HepG2 (cell line): ENCODE measurements around the gene PSMC5. TPM values are rescaled to one million over a fixed set of nuclear protein-coding genes. Genes with fewer than 3 reads are reported as not detected.

Source experiments
- ATRX ChIP-seq: sonication (generic); formaldehyde crosslinking; IDR thresholded peaks from 2 replicates; pipeline ENCODE4 v1.4.0; 2020; ENCODE audit warnings: missing genetic modification reagents, borderline replicate concordance
- CBFB ChIP-seq: sonication (generic); formaldehyde crosslinking; IDR thresholded peaks from 2 replicates; pipeline ENCODE4 v1.4.0; 2020; ENCODE audit warnings: missing genetic modification reagents
- E2F1 ChIP-seq: sonication (generic); formaldehyde crosslinking; IDR thresholded peaks from 2 replicates; pipeline ENCODE4 v1.5.0; 2020; ENCODE audit warnings: missing genetic modification reagents
- FOXJ3 ChIP-seq: sonication (generic); formaldehyde crosslinking; IDR thresholded peaks from 2 replicates; pipeline ENCODE4 v1.4.0; 2020; ENCODE audit warnings: missing genetic modification reagents, mild to moderate bottlenecking, borderline replicate concordance
- GZF1 ChIP-seq: sonication (generic); formaldehyde crosslinking; IDR thresholded peaks from 2 replicates; pipeline ENCODE4 v1.5.1; 2020; ENCODE audit warnings: mild to moderate bottlenecking, missing genetic modification reagents
- KLF11 ChIP-seq: IDR thresholded peaks from 2 replicates; pipeline ENCODE4 v1.6.1; 2016; ENCODE audit warnings: missing compliant biosample characterization
- MZF1 ChIP-seq: sonication (generic); formaldehyde crosslinking; IDR thresholded peaks from 2 replicates; pipeline ENCODE4 v1.8.1; 2023; ENCODE audit warnings: mild to moderate bottlenecking, missing genetic modification reagents, borderline replicate concordance
- NCOA2 ChIP-seq: sonication (generic); formaldehyde crosslinking; IDR thresholded peaks from 2 replicates; pipeline ENCODE4 v1.8.0; 2022; ENCODE audit warnings: inconsistent platforms
- RBM22 ChIP-seq: fragments of 200-400 bp; formaldehyde crosslinking; optimal IDR thresholded peaks from 2 replicates; pipeline ENCODE3; 2017; ENCODE audit warnings: mild to moderate bottlenecking, low read length, moderate library complexity
- SATB2 ChIP-seq: sonication (generic); formaldehyde crosslinking; IDR thresholded peaks from 2 replicates; pipeline ENCODE4 v1.5.0; 2020; ENCODE audit warnings: missing genetic modification reagents
- ZNF432 ChIP-seq: sonication (generic); formaldehyde crosslinking; IDR thresholded peaks from 2 replicates; pipeline ENCODE4 v1.5.0; 2020; ENCODE audit warnings: missing genetic modification reagents, mild to moderate bottlenecking, borderline replicate concordance
- ZNF569 ChIP-seq: sonication (generic); formaldehyde crosslinking; IDR thresholded peaks from 2 replicates; pipeline ENCODE4 v1.5.0; 2020; ENCODE audit warnings: mild to moderate bottlenecking, missing genetic modification reagents, moderate library complexity, borderline replicate concordance
- polyA plus RNA-seq, 8 experiments: library from polyadenylated mRNA; depleted of rRNA in 3 of 8; stranded (reverse) in 7 of 8; unstranded in 1 of 8; fragments of >200 nt; fragmentation: Illumina TruSeq in 4 of 8; extraction: Trizol in 4 of 8; gene quantifications; 2 replicates each; pipeline versions ENCODE4 v1.2.1 to v1.2.3, GENCODE V29; 2011 to 2016; ENCODE audit warnings: low read depth in 4 of 8, missing spikeins in 1 of 8, mixed read lengths in 1 of 8; ENCODE audit not compliant: insufficient read depth in 1 of 8
- total RNA-seq, 5 experiments: library from RNA; depleted of rRNA; stranded (reverse); fragments of >200 nt; fragmentation: Illumina TruSeq; extraction: Trizol; gene quantifications; 2 replicates each; pipeline ENCODE4 v1.2.3, GENCODE V29; 2016; ENCODE audit warnings: low read depth in 1 of 5
- TF ChIP-seq, protein P1 (sequence below): IDR thresholded peaks from 2 replicates; pipeline ENCODE4 v1.6.1; 2012; ENCODE audit warnings: low read depth, low read length, improper control_type of control experiment
- TF ChIP-seq, protein P2 (sequence below): IDR thresholded peaks from 2 replicates; pipeline ENCODE4 v1.4.0; 2020; ENCODE audit warnings: mild to moderate bottlenecking, missing genetic modification reagents
- TF ChIP-seq, protein P3 (sequence below): sonication (generic); formaldehyde crosslinking; IDR thresholded peaks from 2 replicates; pipeline ENCODE4 v1.4.0; 2020; ENCODE audit warnings: mild to moderate bottlenecking, missing genetic modification reagents
- TF ChIP-seq, protein P4 (sequence below): sonication (generic); formaldehyde crosslinking; conservative IDR thresholded peaks from 2 replicates; pipeline ENCODE4 v1.8.0; 2022; ENCODE audit warnings: missing genetic modification reagents

PSMC5 gene
- total and polyA plus RNA-seq, 2 of the 13 experiments (the other 11 are each of a cell fraction or from before 2014, with no cell fraction given), result 35.3 to 128 TPM

DNA sequence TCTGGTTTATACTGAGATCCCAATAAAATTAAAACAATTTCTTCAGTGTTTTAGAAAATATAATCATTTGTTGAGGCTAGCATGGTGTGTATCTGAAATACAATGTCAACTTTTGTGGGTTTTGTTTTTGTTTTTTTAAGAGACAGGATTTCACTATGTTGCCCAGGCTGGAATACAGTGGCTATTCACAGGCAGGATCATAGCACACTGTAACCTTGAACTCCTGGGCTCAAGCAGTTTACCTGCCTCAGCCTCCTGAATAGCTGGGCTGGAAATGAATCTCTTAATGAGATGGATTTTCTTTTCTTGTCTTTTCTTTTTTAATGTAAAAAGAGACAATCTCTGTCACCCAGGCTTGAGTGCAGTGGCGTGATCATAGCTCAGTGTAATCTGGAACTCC, 41.1 kb upstream of the PSMC5 start (continued):
- TF ChIP-seq SATB2 (CRISPR knock-in tag), result no peak
- TF ChIP-seq RBM22, result peak; percentile 78
- peak; percentile 44; the same call in 1 of the 2 replicates for TF ChIP-seq FOXJ3 (CRISPR knock-in tag)
- no peak for TF ChIP-seq MZF1 (CRISPR knock-in tag)
- TF ChIP-seq ZNF569 (CRISPR knock-in tag), result no peak
- no peak for TF ChIP-seq E2F1 (CRISPR knock-in tag)
- no peak for TF ChIP-seq NCOA2 (CRISPR knock-in tag)
- TF ChIP-seq ATRX (CRISPR knock-in tag), result no peak
- no peak for TF ChIP-seq GZF1 (CRISPR knock-in tag)
- TF ChIP-seq, protein P1, sequence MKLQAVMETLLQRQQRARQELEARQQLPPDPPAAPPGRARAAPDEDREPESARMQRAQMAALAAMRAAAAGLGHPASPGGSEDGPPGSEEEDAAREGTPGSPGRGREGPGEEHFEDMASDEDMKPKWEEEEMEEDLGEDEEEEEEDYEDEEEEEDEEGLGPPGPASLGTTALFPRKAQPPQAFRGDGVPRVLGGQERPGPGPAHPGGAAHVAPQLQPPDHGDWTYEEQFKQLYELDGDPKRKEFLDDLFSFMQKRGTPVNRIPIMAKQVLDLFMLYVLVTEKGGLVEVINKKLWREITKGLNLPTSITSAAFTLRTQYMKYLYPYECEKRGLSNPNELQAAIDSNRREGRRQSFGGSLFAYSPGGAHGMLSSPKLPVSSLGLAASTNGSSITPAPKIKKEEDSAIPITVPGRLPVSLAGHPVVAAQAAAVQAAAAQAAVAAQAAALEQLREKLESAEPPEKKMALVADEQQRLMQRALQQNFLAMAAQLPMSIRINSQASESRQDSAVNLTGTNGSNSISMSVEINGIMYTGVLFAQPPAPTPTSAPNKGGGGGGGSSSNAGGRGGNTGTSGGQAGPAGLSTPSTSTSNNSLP, result no peak
- TF ChIP-seq, protein P2, sequence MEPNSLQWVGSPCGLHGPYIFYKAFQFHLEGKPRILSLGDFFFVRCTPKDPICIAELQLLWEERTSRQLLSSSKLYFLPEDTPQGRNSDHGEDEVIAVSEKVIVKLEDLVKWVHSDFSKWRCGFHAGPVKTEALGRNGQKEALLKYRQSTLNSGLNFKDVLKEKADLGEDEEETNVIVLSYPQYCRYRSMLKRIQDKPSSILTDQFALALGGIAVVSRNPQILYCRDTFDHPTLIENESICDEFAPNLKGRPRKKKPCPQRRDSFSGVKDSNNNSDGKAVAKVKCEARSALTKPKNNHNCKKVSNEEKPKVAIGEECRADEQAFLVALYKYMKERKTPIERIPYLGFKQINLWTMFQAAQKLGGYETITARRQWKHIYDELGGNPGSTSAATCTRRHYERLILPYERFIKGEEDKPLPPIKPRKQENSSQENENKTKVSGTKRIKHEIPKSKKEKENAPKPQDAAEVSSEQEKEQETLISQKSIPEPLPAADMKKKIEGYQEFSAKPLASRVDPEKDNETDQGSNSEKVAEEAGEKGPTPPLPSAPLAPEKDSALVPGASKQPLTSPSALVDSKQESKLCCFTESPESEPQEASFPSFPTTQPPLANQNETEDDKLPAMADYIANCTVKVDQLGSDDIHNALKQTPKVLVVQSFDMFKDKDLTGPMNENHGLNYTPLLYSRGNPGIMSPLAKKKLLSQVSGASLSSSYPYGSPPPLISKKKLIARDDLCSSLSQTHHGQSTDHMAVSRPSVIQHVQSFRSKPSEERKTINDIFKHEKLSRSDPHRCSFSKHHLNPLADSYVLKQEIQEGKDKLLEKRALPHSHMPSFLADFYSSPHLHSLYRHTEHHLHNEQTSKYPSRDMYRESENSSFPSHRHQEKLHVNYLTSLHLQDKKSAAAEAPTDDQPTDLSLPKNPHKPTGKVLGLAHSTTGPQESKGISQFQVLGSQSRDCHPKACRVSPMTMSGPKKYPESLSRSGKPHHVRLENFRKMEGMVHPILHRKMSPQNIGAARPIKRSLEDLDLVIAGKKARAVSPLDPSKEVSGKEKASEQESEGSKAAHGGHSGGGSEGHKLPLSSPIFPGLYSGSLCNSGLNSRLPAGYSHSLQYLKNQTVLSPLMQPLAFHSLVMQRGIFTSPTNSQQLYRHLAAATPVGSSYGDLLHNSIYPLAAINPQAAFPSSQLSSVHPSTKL (CRISPR knock-in tag), result peak; percentile 57; the same call in 1 of the 2 replicates
- TF ChIP-seq ZNF432 (CRISPR knock-in tag), result no peak
- TF ChIP-seq, protein P3, sequence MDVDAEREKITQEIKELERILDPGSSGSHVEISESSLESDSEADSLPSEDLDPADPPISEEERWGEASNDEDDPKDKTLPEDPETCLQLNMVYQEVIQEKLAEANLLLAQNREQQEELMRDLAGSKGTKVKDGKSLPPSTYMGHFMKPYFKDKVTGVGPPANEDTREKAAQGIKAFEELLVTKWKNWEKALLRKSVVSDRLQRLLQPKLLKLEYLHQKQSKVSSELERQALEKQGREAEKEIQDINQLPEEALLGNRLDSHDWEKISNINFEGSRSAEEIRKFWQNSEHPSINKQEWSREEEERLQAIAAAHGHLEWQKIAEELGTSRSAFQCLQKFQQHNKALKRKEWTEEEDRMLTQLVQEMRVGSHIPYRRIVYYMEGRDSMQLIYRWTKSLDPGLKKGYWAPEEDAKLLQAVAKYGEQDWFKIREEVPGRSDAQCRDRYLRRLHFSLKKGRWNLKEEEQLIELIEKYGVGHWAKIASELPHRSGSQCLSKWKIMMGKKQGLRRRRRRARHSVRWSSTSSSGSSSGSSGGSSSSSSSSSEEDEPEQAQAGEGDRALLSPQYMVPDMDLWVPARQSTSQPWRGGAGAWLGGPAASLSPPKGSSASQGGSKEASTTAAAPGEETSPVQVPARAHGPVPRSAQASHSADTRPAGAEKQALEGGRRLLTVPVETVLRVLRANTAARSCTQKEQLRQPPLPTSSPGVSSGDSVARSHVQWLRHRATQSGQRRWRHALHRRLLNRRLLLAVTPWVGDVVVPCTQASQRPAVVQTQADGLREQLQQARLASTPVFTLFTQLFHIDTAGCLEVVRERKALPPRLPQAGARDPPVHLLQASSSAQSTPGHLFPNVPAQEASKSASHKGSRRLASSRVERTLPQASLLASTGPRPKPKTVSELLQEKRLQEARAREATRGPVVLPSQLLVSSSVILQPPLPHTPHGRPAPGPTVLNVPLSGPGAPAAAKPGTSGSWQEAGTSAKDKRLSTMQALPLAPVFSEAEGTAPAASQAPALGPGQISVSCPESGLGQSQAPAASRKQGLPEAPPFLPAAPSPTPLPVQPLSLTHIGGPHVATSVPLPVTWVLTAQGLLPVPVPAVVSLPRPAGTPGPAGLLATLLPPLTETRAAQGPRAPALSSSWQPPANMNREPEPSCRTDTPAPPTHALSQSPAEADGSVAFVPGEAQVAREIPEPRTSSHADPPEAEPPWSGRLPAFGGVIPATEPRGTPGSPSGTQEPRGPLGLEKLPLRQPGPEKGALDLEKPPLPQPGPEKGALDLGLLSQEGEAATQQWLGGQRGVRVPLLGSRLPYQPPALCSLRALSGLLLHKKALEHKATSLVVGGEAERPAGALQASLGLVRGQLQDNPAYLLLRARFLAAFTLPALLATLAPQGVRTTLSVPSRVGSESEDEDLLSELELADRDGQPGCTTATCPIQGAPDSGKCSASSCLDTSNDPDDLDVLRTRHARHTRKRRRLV (CRISPR knock-in tag), result no peak
- 0 out of 2 replicates have a peak, but pooled peaks have one; percentile 12 for TF ChIP-seq KLF11
- no peak for TF ChIP-seq CBFB (CRISPR knock-in tag)
- TF ChIP-seq, protein P4, sequence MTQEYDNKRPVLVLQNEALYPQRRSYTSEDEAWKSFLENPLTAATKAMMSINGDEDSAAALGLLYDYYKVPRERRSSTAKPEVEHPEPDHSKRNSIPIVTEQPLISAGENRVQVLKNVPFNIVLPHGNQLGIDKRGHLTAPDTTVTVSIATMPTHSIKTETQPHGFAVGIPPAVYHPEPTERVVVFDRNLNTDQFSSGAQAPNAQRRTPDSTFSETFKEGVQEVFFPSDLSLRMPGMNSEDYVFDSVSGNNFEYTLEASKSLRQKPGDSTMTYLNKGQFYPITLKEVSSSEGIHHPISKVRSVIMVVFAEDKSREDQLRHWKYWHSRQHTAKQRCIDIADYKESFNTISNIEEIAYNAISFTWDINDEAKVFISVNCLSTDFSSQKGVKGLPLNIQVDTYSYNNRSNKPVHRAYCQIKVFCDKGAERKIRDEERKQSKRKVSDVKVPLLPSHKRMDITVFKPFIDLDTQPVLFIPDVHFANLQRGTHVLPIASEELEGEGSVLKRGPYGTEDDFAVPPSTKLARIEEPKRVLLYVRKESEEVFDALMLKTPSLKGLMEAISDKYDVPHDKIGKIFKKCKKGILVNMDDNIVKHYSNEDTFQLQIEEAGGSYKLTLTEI (CRISPR knock-in tag), result no peak
